ENCODE data around the gene NUDT3.
A peak's percentile ranks its signal among the peaks of the same experiment; 100 is the strongest.
"Not testable (repeated sequence)": the region's sequence is repeated elsewhere in the genome, so short reads cannot be mapped to it uniquely, and the experiment has no call there.

Gene NUDT3

GRCh38 chr6:34416877-34417371, 24.5 kb upstream of the NUDT3 start:
- DNase-seq (ENCODE audit: low read depth) = no peak
- no peak overlapping the region for H3K4me3 ChIP-seq (ENCODE audit: low read depth, low read length)
- no peak for TF ChIP-seq CTCF (conservative IDR thresholded peaks at IDR 0.05; ENCODE audit: low read depth, low read length)

GRCh38 chr6:34414999-34415858, 22.8 kb upstream of the NUDT3 start:
- no peak overlapping the region for H3K4me3 ChIP-seq (ENCODE audit: low read depth, low read length)
- TF ChIP-seq CTCF (conservative IDR thresholded peaks at IDR 0.05; ENCODE audit: low read depth, low read length) = peak; percentile 60
- DNase-seq (ENCODE audit: low read depth) = peak; percentile 88

- peak; percentile 39 for DNase-seq (ENCODE audit: low read depth)
- TF ChIP-seq CTCF (conservative IDR thresholded peaks at IDR 0.05; ENCODE audit: low read depth, low read length) = no peak
- H3K4me3 ChIP-seq (ENCODE audit: low read depth, low read length) = no peak overlapping the region
These were observed 20.3 kb upstream of the NUDT3 start for GRCh38 chr6:34412643-34413214.

- no peak for DNase-seq (ENCODE audit: low read depth)
- TF ChIP-seq CTCF (conservative IDR thresholded peaks at IDR 0.05; ENCODE audit: low read depth, low read length) = no peak
- no peak overlapping the region for H3K4me3 ChIP-seq (ENCODE audit: low read depth, low read length)
These were observed 19.5 kb upstream of the NUDT3 start for GRCh38 chr6:34412016-34412415.

GRCh38 chr6:34407915-34408314, 15.4 kb upstream of the NUDT3 start:
- not testable (repeated sequence) for H3K4me3 ChIP-seq (ENCODE audit: low read depth, low read length); DNase-seq (ENCODE audit: low read depth)

GRCh38 chr6:34396518-34396917, 4.0 kb upstream of the NUDT3 start:
- DNase-seq (ENCODE audit: low read depth) = no peak
- no peak overlapping the region for H3K4me3 ChIP-seq (ENCODE audit: low read depth, low read length)
- TF ChIP-seq CTCF (conservative IDR thresholded peaks at IDR 0.05; ENCODE audit: low read depth, low read length) = no peak

- no peak for DNase-seq (ENCODE audit: low read depth)
- H3K4me3 ChIP-seq (ENCODE audit: low read depth, low read length) = no peak overlapping the region
- TF ChIP-seq CTCF (conservative IDR thresholded peaks at IDR 0.05; ENCODE audit: low read depth, low read length) = no peak
These were observed 1.5 kb upstream of the NUDT3 start for GRCh38 chr6:34393966-34394305.

Data from choroid plexus epithelial cell (primary cell).